Measurements from ENCODE around the gene PROB1.

Gene PROB1

GRCh38 chr5:139371482-139372435 lies 23.1 kb downstream of the PROB1 start:
- no peak overlapping the region for H2AK5ac ChIP-seq (ENCODE audit: low read length)
- no peak overlapping the region for H4K8ac ChIP-seq (ENCODE audit: low read depth, low read length)
- H3K14ac ChIP-seq (ENCODE audit: low read length): no peak overlapping the region
- no peak overlapping the region for H3K23ac ChIP-seq (ENCODE audit: low read length)
- H3K79me1 ChIP-seq (ENCODE audit: low read length): no peaks in the 10 kb centered on the region
- no peak overlapping the region for H2BK5ac ChIP-seq (ENCODE audit: low read depth, low read length, poor library complexity)
- H3K27me3 ChIP-seq (ENCODE audit: insufficient read depth, low read length): no peaks in the 10 kb centered on the region
- no peak overlapping the region for H3K18ac ChIP-seq (ENCODE audit: low read length)
- H3K4me3 ChIP-seq (ENCODE audit: low read depth, low read length): no peak overlapping the region
- H3K79me2 ChIP-seq (ENCODE audit: control insufficient read depth, insufficient read depth, low read length, poor library complexity): no peaks in the 10 kb centered on the region
- H3K4me2 ChIP-seq (ENCODE audit: low read length): no peak overlapping the region
- no peak overlapping the region for H3K4ac ChIP-seq (ENCODE audit: low read depth, low read length)
- no CpG with 5 or more reads among the region's 7 CpGs for WGBS (ENCODE audit: extremely low coverage, insufficient coverage, insufficient read length)
- peaks cover 10 to 27% of the 10 kb centered on the region in 2 experiments for H3K36me3 ChIP-seq (ENCODE audit: control insufficient read depth in 1 of 2, insufficient read depth in 2 of 2, low read length in 2 of 2)
- no peak overlapping the region for H3K27ac ChIP-seq (ENCODE audit: low read depth, low read length)
- no peak overlapping the region for H2BK12ac ChIP-seq (ENCODE audit: low read length)
- H4K91ac ChIP-seq (ENCODE audit: low read depth, low read length): no peak overlapping the region
- no peak for DNase-seq
- no peaks in the 10 kb centered on the region for H3K4me1 ChIP-seq (ENCODE audit: control insufficient read depth in 1 of 2, insufficient read depth in 2 of 2, low read length in 2 of 2)
- no peak overlapping the region for H2BK120ac ChIP-seq (ENCODE audit: insufficient read depth, low read length, poor library complexity)
- H2AFZ ChIP-seq (ENCODE audit: insufficient read depth, low read length, poor library complexity): no peak overlapping the region
- no peak overlapping the region for H4K12ac ChIP-seq (ENCODE audit: low read depth, low read length)
- H3K9ac ChIP-seq (ENCODE audit: low read length): no peak overlapping the region
- no peaks in the 10 kb centered on the region for H3K9me3 ChIP-seq (ENCODE audit: insufficient read depth, low read depth, low read length)

DNA sequence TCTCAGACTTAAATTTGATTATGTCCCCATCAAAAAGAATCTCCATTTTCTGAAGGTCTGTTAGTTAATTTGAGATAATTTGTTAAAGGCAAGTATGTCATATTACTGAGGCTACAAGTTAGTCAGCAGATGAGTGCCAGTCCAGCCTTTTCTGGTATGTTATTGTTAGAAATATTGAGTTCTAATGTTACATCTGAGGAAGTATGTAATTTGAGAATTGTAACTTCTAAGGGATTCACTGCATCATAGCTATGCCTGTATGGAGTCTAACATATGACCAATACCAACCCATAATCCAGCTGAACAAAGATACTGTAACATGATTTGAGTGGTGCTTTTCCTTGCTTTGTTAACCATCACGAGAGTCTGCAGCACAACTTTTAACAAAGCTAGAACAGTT lies 25.7 kb downstream of the PROB1 start:
- peaks cover 24 to 39% of the 10 kb centered on the region in 2 experiments for H3K36me3 ChIP-seq (ENCODE audit: control insufficient read depth in 1 of 2, insufficient read depth in 2 of 2, low read length in 2 of 2)
- H4K91ac ChIP-seq (ENCODE audit: low read depth, low read length): no peak overlapping the region
- no peak overlapping the region for H2BK12ac ChIP-seq (ENCODE audit: low read length)
- H2AK5ac ChIP-seq (ENCODE audit: low read length): no peak overlapping the region
- no peaks in the 10 kb centered on the region for H3K79me2 ChIP-seq (ENCODE audit: control insufficient read depth, insufficient read depth, low read length, poor library complexity)
- H3K27me3 ChIP-seq (ENCODE audit: insufficient read depth, low read length): no peaks in the 10 kb centered on the region
- no peak overlapping the region for H4K12ac ChIP-seq (ENCODE audit: low read depth, low read length)
- no peak overlapping the region for H2BK5ac ChIP-seq (ENCODE audit: low read depth, low read length, poor library complexity)
- H3K9ac ChIP-seq (ENCODE audit: low read length): no peak overlapping the region
- WGBS (ENCODE audit: extremely low coverage, insufficient coverage, insufficient read length): no CpG with 5 or more reads among the region's 1 CpG
- no peak overlapping the region for H2AFZ ChIP-seq (ENCODE audit: insufficient read depth, low read length, poor library complexity)
- no peak overlapping the region for H3K18ac ChIP-seq (ENCODE audit: low read length)
- no peak overlapping the region for H3K27ac ChIP-seq (ENCODE audit: low read depth, low read length)
- no peak overlapping the region for H2BK120ac ChIP-seq (ENCODE audit: insufficient read depth, low read length, poor library complexity)
- DNase-seq: no peak
- no peaks in the 10 kb centered on the region for H3K4me1 ChIP-seq (ENCODE audit: control insufficient read depth in 1 of 2, insufficient read depth in 2 of 2, low read length in 2 of 2)
- H3K4ac ChIP-seq (ENCODE audit: low read depth, low read length): no peak overlapping the region
- no peak overlapping the region for H3K23ac ChIP-seq (ENCODE audit: low read length)
- no peak overlapping the region for H3K4me2 ChIP-seq (ENCODE audit: low read length)
- H4K8ac ChIP-seq (ENCODE audit: low read depth, low read length): no peak overlapping the region
- H3K14ac ChIP-seq (ENCODE audit: low read length): no peak overlapping the region
- no peak overlapping the region for H3K4me3 ChIP-seq (ENCODE audit: low read depth, low read length)
- no peaks in the 10 kb centered on the region for H3K9me3 ChIP-seq (ENCODE audit: insufficient read depth, low read depth, low read length)
- H3K79me1 ChIP-seq (ENCODE audit: low read length): no peaks in the 10 kb centered on the region

DNA sequence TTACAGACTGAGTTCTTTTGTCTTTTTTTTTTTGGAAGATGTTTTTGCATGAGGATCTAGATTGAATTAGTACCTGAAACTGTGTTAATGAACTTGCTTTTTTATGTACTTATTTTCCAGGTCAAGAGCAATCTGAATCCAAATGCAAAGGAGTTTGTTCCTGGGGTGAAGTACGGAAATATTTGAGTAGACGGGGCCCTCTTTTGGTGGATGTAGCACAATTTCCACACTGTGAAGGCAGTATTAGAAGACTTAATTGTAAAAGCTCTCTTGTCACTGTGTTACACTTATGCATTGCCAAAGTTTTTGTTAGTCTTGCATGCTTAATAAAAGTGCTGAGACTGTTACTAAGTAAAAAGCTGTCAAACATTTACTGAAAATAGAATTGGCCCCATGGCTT lies 26.3 kb downstream of the PROB1 start:
- no peak overlapping the region for H3K23ac ChIP-seq (ENCODE audit: low read length)
- H3K4me1 ChIP-seq (ENCODE audit: control insufficient read depth in 1 of 2, insufficient read depth in 2 of 2, low read length in 2 of 2): no peaks in the 10 kb centered on the region
- no peak overlapping the region for H4K12ac ChIP-seq (ENCODE audit: low read depth, low read length)
- H3K4me3 ChIP-seq (ENCODE audit: low read depth, low read length): no peak overlapping the region
- no peak overlapping the region for H3K4ac ChIP-seq (ENCODE audit: low read depth, low read length)
- no peaks in the 10 kb centered on the region for H3K79me2 ChIP-seq (ENCODE audit: control insufficient read depth, insufficient read depth, low read length, poor library complexity)
- H3K27ac ChIP-seq (ENCODE audit: low read depth, low read length): no peak overlapping the region
- H2AK5ac ChIP-seq (ENCODE audit: low read length): no peak overlapping the region
- no peak overlapping the region for H3K9ac ChIP-seq (ENCODE audit: low read length)
- no peak overlapping the region for H3K4me2 ChIP-seq (ENCODE audit: low read length)
- H2BK5ac ChIP-seq (ENCODE audit: low read depth, low read length, poor library complexity): no peak overlapping the region
- DNase-seq: no peak
- no peak overlapping the region for H2AFZ ChIP-seq (ENCODE audit: insufficient read depth, low read length, poor library complexity)
- H3K9me3 ChIP-seq (ENCODE audit: insufficient read depth, low read depth, low read length): no peaks in the 10 kb centered on the region
- no peak overlapping the region for H3K14ac ChIP-seq (ENCODE audit: low read length)
- no peak overlapping the region for H3K18ac ChIP-seq (ENCODE audit: low read length)
- H3K36me3 ChIP-seq (ENCODE audit: control insufficient read depth in 1 of 2, insufficient read depth in 2 of 2, low read length in 2 of 2): peaks cover 26 to 41% of the 10 kb centered on the region in 2 experiments
- no peaks in the 10 kb centered on the region for H3K27me3 ChIP-seq (ENCODE audit: insufficient read depth, low read length)
- WGBS (ENCODE audit: extremely low coverage, insufficient coverage, insufficient read length): no CpG with 5 or more reads among the region's 2 CpGs
- no peak overlapping the region for H4K8ac ChIP-seq (ENCODE audit: low read depth, low read length)
- H4K91ac ChIP-seq (ENCODE audit: low read depth, low read length): no peak overlapping the region
- H2BK12ac ChIP-seq (ENCODE audit: low read length): no peak overlapping the region
- no peaks in the 10 kb centered on the region for H3K79me1 ChIP-seq (ENCODE audit: low read length)
- no peak overlapping the region for H2BK120ac ChIP-seq (ENCODE audit: insufficient read depth, low read length, poor library complexity)

DNA sequence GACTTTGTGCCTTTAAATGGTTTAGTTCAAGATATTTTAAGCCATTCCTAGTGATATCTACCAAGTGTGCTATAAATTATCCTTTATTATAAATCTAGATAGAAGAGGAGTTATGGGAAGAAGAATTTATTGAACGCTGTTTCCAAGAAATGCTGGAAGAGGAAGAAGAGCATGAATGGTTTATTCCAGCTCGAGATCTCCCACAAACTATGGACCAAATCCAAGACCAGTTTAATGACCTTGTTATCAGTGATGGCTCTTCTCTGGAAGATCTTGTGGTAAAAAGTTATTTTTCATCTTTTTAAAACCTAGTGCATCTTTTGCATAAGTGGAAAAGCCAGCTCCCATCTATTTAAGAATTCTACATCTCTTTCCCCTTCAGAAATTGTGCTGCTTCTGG lies 30.4 kb downstream of the PROB1 start:
- peaks cover 2% of the 10 kb centered on the region for H3K79me2 ChIP-seq (ENCODE audit: control insufficient read depth, insufficient read depth, low read length, poor library complexity)
- H2AFZ ChIP-seq (ENCODE audit: insufficient read depth, low read length, poor library complexity): no peak overlapping the region
- H3K27me3 ChIP-seq (ENCODE audit: insufficient read depth, low read length): no peaks in the 10 kb centered on the region
- H3K27ac ChIP-seq (ENCODE audit: low read depth, low read length): no peak overlapping the region
- no peaks in the 10 kb centered on the region for H3K79me1 ChIP-seq (ENCODE audit: low read length)
- H3K4me3 ChIP-seq (ENCODE audit: low read depth, low read length): no peak overlapping the region
- H3K4me1 ChIP-seq (ENCODE audit: control insufficient read depth in 1 of 2, insufficient read depth in 2 of 2, low read length in 2 of 2): no peaks in the 10 kb centered on the region
- no peak overlapping the region for H2BK5ac ChIP-seq (ENCODE audit: low read depth, low read length, poor library complexity)
- H3K14ac ChIP-seq (ENCODE audit: low read length): no peak overlapping the region
- H3K4ac ChIP-seq (ENCODE audit: low read depth, low read length): no peak overlapping the region
- no peak overlapping the region for H3K18ac ChIP-seq (ENCODE audit: low read length)
- WGBS (ENCODE audit: extremely low coverage, insufficient coverage, insufficient read length): no CpG with 5 or more reads among the region's 2 CpGs
- no peak for DNase-seq
- no peak overlapping the region for H4K91ac ChIP-seq (ENCODE audit: low read depth, low read length)
- no peak overlapping the region for H2BK12ac ChIP-seq (ENCODE audit: low read length)
- no peak overlapping the region for H3K4me2 ChIP-seq (ENCODE audit: low read length)
- H4K8ac ChIP-seq (ENCODE audit: low read depth, low read length): no peak overlapping the region
- H3K9ac ChIP-seq (ENCODE audit: low read length): no peak overlapping the region
- no peak overlapping the region for H2BK120ac ChIP-seq (ENCODE audit: insufficient read depth, low read length, poor library complexity)
- peaks cover 28 to 30% of the 10 kb centered on the region in 2 experiments for H3K36me3 ChIP-seq (ENCODE audit: control insufficient read depth in 1 of 2, insufficient read depth in 2 of 2, low read length in 2 of 2)
- H3K9me3 ChIP-seq (ENCODE audit: insufficient read depth, low read depth, low read length): no peaks in the 10 kb centered on the region
- no peak overlapping the region for H2AK5ac ChIP-seq (ENCODE audit: low read length)
- H4K12ac ChIP-seq (ENCODE audit: low read depth, low read length): no peak overlapping the region
- no peak overlapping the region for H3K23ac ChIP-seq (ENCODE audit: low read length)

Data from trophoblast cell (in vitro differentiated cells and primary cell).